Measurements from ENCODE around the gene GAMT.
"Not testable (repeated sequence)": the region's sequence is repeated elsewhere in the genome, so short reads cannot be mapped to it uniquely, and the experiment has no call there.

The GAMT gene

GRCh38 chr19:1433119-1434039 lies 32.0 kb upstream of the GAMT start:
- DNase-seq: no peak

GRCh38 chr19:1432507-1432887 lies 31.2 kb upstream of the GAMT start:
- DNase-seq: no peak

- DNase-seq: no peak
Observed at GRCh38 chr19:1431759-1432506, 30.6 kb upstream of the GAMT start.

GRCh38 chr19:1430246-1430645 lies 28.9 kb upstream of the GAMT start:
- no peak for DNase-seq

GRCh38 chr19:1429750-1430149 lies 28.4 kb upstream of the GAMT start:
- DNase-seq: no peak

- DNase-seq: no peak
Observed at GRCh38 chr19:1428738-1429391, 27.5 kb upstream of the GAMT start.

- no peak for DNase-seq
Observed at GRCh38 chr19:1427221-1427920, 26.0 kb upstream of the GAMT start.

GRCh38 chr19:1426736-1427135 lies 25.4 kb upstream of the GAMT start:
- DNase-seq: no peak

- DNase-seq: no peak
Observed at GRCh38 chr19:1425902-1426301, 24.6 kb upstream of the GAMT start.

- DNase-seq: no peak
Observed at GRCh38 chr19:1425102-1425837, 23.9 kb upstream of the GAMT start.

- no peak for DNase-seq
Observed at GRCh38 chr19:1424192-1424955, 23.0 kb upstream of the GAMT start.

GRCh38 chr19:1423436-1424191 lies 22.3 kb upstream of the GAMT start:
- DNase-seq: no peak

- DNase-seq: no peak
Observed at GRCh38 chr19:1422943-1423342, 21.6 kb upstream of the GAMT start.

- DNase-seq: no peak
Observed at GRCh38 chr19:1422360-1422759, 21.0 kb upstream of the GAMT start.

- no peak for DNase-seq
Observed at GRCh38 chr19:1421958-1422305, 20.6 kb upstream of the GAMT start.

- DNase-seq: no peak
Observed at GRCh38 chr19:1421218-1421957, 20.0 kb upstream of the GAMT start.

GRCh38 chr19:1420590-1420989 lies 19.2 kb upstream of the GAMT start:
- DNase-seq: no peak

- DNase-seq: not testable (repeated sequence)
Observed at GRCh38 chr19:1420085-1420484, 18.7 kb upstream of the GAMT start.

- DNase-seq: no peak
Observed at GRCh38 chr19:1418951-1419738, 17.8 kb upstream of the GAMT start.

- DNase-seq: no peak
Observed at GRCh38 chr19:1418496-1418775, 17.1 kb upstream of the GAMT start.

Measured in SHP77 treated with DMSO at 0.1 percent for 48 hours (cell line).